Measurements from ENCODE around the gene CCDC117. TPM values are rescaled to one million over a fixed set of nuclear protein-coding genes. Genes with fewer than 3 reads are reported as not detected.

The CCDC117 gene
- total and polyA plus RNA-seq, 2 donors from 2014 or later = 8.7 to 16.8 TPM

- no peak for FAIRE-seq
- H3K36me3 ChIP-seq (ENCODE audit: control insufficient read depth in 2 of 3, insufficient read depth in 3 of 3, low read length in 3 of 3) = no peaks in the 10 kb centered on the region
- H3K4me1 ChIP-seq (ENCODE audit: control insufficient read depth in 2 of 3, insufficient read depth in 2 of 3, low read depth in 1 of 3, low read length in 3 of 3) = peaks cover 0 to 21% (median 18%) of the 10 kb centered on the region in 3 donors
- no peak overlapping the region for H3K4me3 ChIP-seq (ENCODE audit: low read length in 3 of 3)
- peak overlapping the region in 1 of 2 donors; percentile 68 for H3K27ac ChIP-seq (ENCODE audit: low read depth in 2 of 2, low read length in 2 of 2)
- H3K9me3 ChIP-seq (ENCODE audit: control insufficient read depth in 2 of 3, insufficient read depth in 1 of 3, low read length in 3 of 3) = no peaks in the 10 kb centered on the region
- no peaks in the 10 kb centered on the region for H3K27me3 ChIP-seq (ENCODE audit: control insufficient read depth, insufficient read depth, low read length)
- intact Hi-C loops (cut with DNase I) = no loop called here
- no peak overlapping the region for H3K9ac ChIP-seq (ENCODE audit: low read length in 3 of 3)
- DNase-seq = peak in 1 of 5 donors; percentile 16
- no peak for TF ChIP-seq CTCF (IDR thresholded peaks at IDR 0.05; ENCODE audit: borderline replicate concordance, extremely low read depth, insufficient read depth)
These were observed 40.0 kb downstream of the CCDC117 start for GRCh38 chr22:28812516-28812915.

- H3K4me1 ChIP-seq (ENCODE audit: control insufficient read depth in 2 of 3, insufficient read depth in 2 of 3, low read depth in 1 of 3, low read length in 3 of 3) = peaks cover 4 to 31% (median 26%) of the 10 kb centered on the region in 3 donors
- no peak overlapping the region for H3K9ac ChIP-seq (ENCODE audit: low read length in 3 of 3)
- H3K36me3 ChIP-seq (ENCODE audit: control insufficient read depth in 2 of 3, insufficient read depth in 3 of 3, low read length in 3 of 3) = no peaks in the 10 kb centered on the region
- no peak for TF ChIP-seq CTCF (IDR thresholded peaks at IDR 0.05; ENCODE audit: borderline replicate concordance, extremely low read depth, insufficient read depth)
- peak overlapping the region in 1 of 3 donors; percentile 25 for H3K4me3 ChIP-seq (ENCODE audit: low read length in 3 of 3)
- no peaks in the 10 kb centered on the region for H3K27me3 ChIP-seq (ENCODE audit: control insufficient read depth, insufficient read depth, low read length)
- intact Hi-C loops (cut with DNase I) = no loop called here
- peak overlapping the region; percentile 60 to 68 for H3K27ac ChIP-seq (ENCODE audit: low read depth in 2 of 2, low read length in 2 of 2)
- H3K9me3 ChIP-seq (ENCODE audit: control insufficient read depth in 2 of 3, insufficient read depth in 1 of 3, low read length in 3 of 3) = no peaks in the 10 kb centered on the region
- DNase-seq (peak; percentile 52 to 83 (median 59)), FAIRE-seq (no peak)
These were observed 41.5 kb downstream of the CCDC117 start for GRCh38 chr22:28813772-28814518.

- Histone ChIP-seq H3K4me1 (ENCODE audit: control insufficient read depth in 2 of 3, insufficient read depth in 2 of 3, low read depth in 1 of 3, low read length in 3 of 3) (peaks cover 7 to 40% (median 37%) of the 10 kb centered on the region in 3 donors), H3K36me3 (ENCODE audit: control insufficient read depth in 2 of 3, insufficient read depth in 3 of 3, low read length in 3 of 3) (no peaks in the 10 kb centered on the region), H3K9ac (ENCODE audit: low read length in 3 of 3) (no peak overlapping the region), H3K27ac (ENCODE audit: low read depth in 2 of 2, low read length in 2 of 2) (no peak overlapping the region), H3K4me3 (ENCODE audit: low read length in 3 of 3) (no peak overlapping the region), H3K9me3 (ENCODE audit: control insufficient read depth in 2 of 3, insufficient read depth in 1 of 3, low read length in 3 of 3) (no peaks in the 10 kb centered on the region), H3K27me3 (ENCODE audit: control insufficient read depth, insufficient read depth, low read length) (no peaks in the 10 kb centered on the region)
- intact Hi-C loops (cut with DNase I) = no loop called here
- peak in 1 of 5 donors; percentile 9 for DNase-seq
- TF ChIP-seq CTCF (IDR thresholded peaks at IDR 0.05; ENCODE audit: borderline replicate concordance, extremely low read depth, insufficient read depth) = no peak
- no peak for FAIRE-seq
These were observed 42.6 kb downstream of the CCDC117 start for GRCh38 chr22:28815111-28815510.
